Thoracic aorta (tissue), 2 donors: ENCODE data around the gene FGFR2. TPM values are rescaled to one million over a fixed set of nuclear protein-coding genes. Genes with fewer than 3 reads are reported as not detected.

ENCODE experiments used
- ATAC-seq: fragments of 150-250 bp; one replicate; pipeline ENCODE4 v1.8.0; 2017; ENCODE audit warnings: low read depth; ENCODE audit not compliant: insufficient number of reproducible peaks, low FRiP score
- DNase-seq: peaks from one replicate; pipeline ENCODE4 v3.0.0-alpha.2; 2020; ENCODE audit warnings: low spot score
- H3K27ac ChIP-seq, 2 donors: fragments of 200-600 bp; sonication (generic); 1 replicate in 1 of 2; 2 replicates in 1 of 2; pipeline ENCODE4 v1.5.1; 2016; ENCODE audit warnings: mild to moderate bottlenecking in 2 of 2, moderate library complexity in 2 of 2
- H3K27me3 ChIP-seq: fragments of 200-600 bp; sonication (generic); replicated peaks from 2 replicates; pipeline ENCODE4 v1.6.0; 2016; ENCODE audit warnings: mild to moderate bottlenecking; ENCODE audit not compliant: insufficient read depth
- H3K36me3 ChIP-seq: fragments of 200-600 bp; sonication (generic); one replicate; pipeline ENCODE4 v1.5.1; 2016
- H3K4me1 ChIP-seq, 2 donors: fragments of 200-600 bp; sonication (generic); 1 replicate in 1 of 2; 2 replicates in 1 of 2; pipeline versions ENCODE4 v1.5.1 to v1.6.0; 2016; ENCODE audit warnings: low read depth in 2 of 2, mild to moderate bottlenecking in 1 of 2; ENCODE audit not compliant: control insufficient read depth in 1 of 2
- H3K4me3 ChIP-seq: fragments of 200-600 bp; sonication (generic); 2 replicates; pipeline ENCODE4 v1.5.1; 2016; ENCODE audit warnings: mild to moderate bottlenecking
- H3K9me3 ChIP-seq: fragments of 200-600 bp; sonication (generic); 2 replicates; pipeline ENCODE4 v1.5.1; 2016
- CTCF ChIP-seq: fragments of 200-600 bp; sonication (generic); IDR thresholded peaks from one replicate; pipeline ENCODE4 v1.5.1; 2019; ENCODE audit warnings: antibody characterized with exemption
- total RNA-seq, 2 donors: library from RNA; depleted of rRNA; stranded (reverse); fragments of >200 nt; gene quantifications; one replicate each; pipeline versions ENCODE4 v1.1.0 to v1.2.3, GENCODE V29; 2016

The FGFR2 gene
- total RNA-seq, 2 donors from 2014 or later: 7.2 to 16.2 TPM

GRCh38 chr10:121442086-121442935 is 155.9 kb downstream of the FGFR2 start:
- DNase-seq (no peak), ATAC-seq (no peak)
- no peaks in the 10 kb centered on the region for H3K36me3 ChIP-seq
- no peaks in the 10 kb centered on the region for H3K9me3 ChIP-seq
- no peak overlapping the region for H3K4me3 ChIP-seq
- H3K27ac ChIP-seq: no peak overlapping the region
- H3K27me3 ChIP-seq: no peaks in the 10 kb centered on the region
- peaks cover 4 to 5% of the 10 kb centered on the region in 2 donors for H3K4me1 ChIP-seq
- no peak for TF ChIP-seq CTCF

- Histone ChIP-seq H3K4me1 (peaks cover 10 to 13% of the 10 kb centered on the region in 2 donors), H3K9me3 (no peaks in the 10 kb centered on the region), H3K27me3 (no peaks in the 10 kb centered on the region), H3K27ac (no peak overlapping the region), H3K4me3 (no peak overlapping the region), H3K36me3 (no peaks in the 10 kb centered on the region)
- TF ChIP-seq CTCF: no peak
- DNase-seq (no peak), ATAC-seq (no peak)
These were observed 157.8 kb downstream of the FGFR2 start for GRCh38 chr10:121440461-121440860.

- ATAC-seq (no peak), DNase-seq (no peak)
- Histone ChIP-seq H3K9me3 (no peaks in the 10 kb centered on the region), H3K36me3 (no peaks in the 10 kb centered on the region), H3K27ac (no peak overlapping the region), H3K4me3 (no peak overlapping the region), H3K4me1 (peaks cover 10 to 13% of the 10 kb centered on the region in 2 donors), H3K27me3 (no peaks in the 10 kb centered on the region)
- no peak for TF ChIP-seq CTCF
These were observed 159.9 kb downstream of the FGFR2 start for GRCh38 chr10:121438333-121438732.

- Histone ChIP-seq H3K27me3 (no peaks in the 10 kb centered on the region), H3K4me3 (no peak overlapping the region), H3K9me3 (no peaks in the 10 kb centered on the region), H3K27ac (peak overlapping the region in 1 of 2 donors; percentile 5), H3K4me1 (peaks cover 10 to 13% of the 10 kb centered on the region in 2 donors), H3K36me3 (no peaks in the 10 kb centered on the region)
- DNase-seq: no peak
- TF ChIP-seq CTCF: no peak
- no peak for ATAC-seq
These were observed 160.6 kb downstream of the FGFR2 start for GRCh38 chr10:121437596-121437995.

GRCh38 chr10:121436630-121437341 is 161.5 kb downstream of the FGFR2 start:
- no peak for TF ChIP-seq CTCF
- no peaks in the 10 kb centered on the region for H3K9me3 ChIP-seq
- H3K27me3 ChIP-seq: no peaks in the 10 kb centered on the region
- no peak for ATAC-seq
- H3K36me3 ChIP-seq: no peaks in the 10 kb centered on the region
- no peak overlapping the region for H3K4me3 ChIP-seq
- H3K27ac ChIP-seq: no peak overlapping the region
- DNase-seq: no peak
- peaks cover 10 to 13% of the 10 kb centered on the region in 2 donors for H3K4me1 ChIP-seq
